GM19328 (cell line): Measurements from ENCODE around the gene KRTAP10-2.
"Not testable (repeated sequence)": the region's sequence is repeated elsewhere in the genome, so short reads cannot be mapped to it uniquely, and the experiment has no call there.

Experiments used
- ATAC-seq: cut with Tn5 transposase; IDR thresholded peaks from one replicate; pipeline ENCODE4 v1.9.1; 2021; ENCODE audit warnings: mild to moderate bottlenecking, moderate library complexity; ENCODE audit not compliant: unreplicated experiment

KRTAP10-2 gene

GRCh38 chr21:44568261-44568660 lies 17.0 kb upstream of the KRTAP10-2 start:
- no peak for ATAC-seq

- no peak for ATAC-seq
Observed at GRCh38 chr21:44567481-44568171, 16.3 kb upstream of the KRTAP10-2 start.

GRCh38 chr21:44566403-44566802 lies 15.1 kb upstream of the KRTAP10-2 start:
- no peak for ATAC-seq

GRCh38 chr21:44564886-44565598 lies 13.7 kb upstream of the KRTAP10-2 start:
- ATAC-seq, result no peak

GRCh38 chr21:44564099-44564498 lies 12.8 kb upstream of the KRTAP10-2 start:
- no peak for ATAC-seq

GRCh38 chr21:44558695-44559094 lies 7.4 kb upstream of the KRTAP10-2 start, which contains the start of gene KRTAP10-3:
Gene KRTAP10-3 (minus strand): TSS chr21:44558795. CDS start chr21:44558715, 80 bp downstream.
- no peak for ATAC-seq

- not testable (repeated sequence) for ATAC-seq
Observed at GRCh38 chr21:44558329-44558675, 7.0 kb upstream of the KRTAP10-2 start.

GRCh38 chr21:44557491-44558328 lies 6.4 kb upstream of the KRTAP10-2 start:
- ATAC-seq, result no peak

- no peak for ATAC-seq
Observed at GRCh38 chr21:44556879-44557278, 5.6 kb upstream of the KRTAP10-2 start.

- no peak for ATAC-seq
Observed at GRCh38 chr21:44555200-44555875, 4.0 kb upstream of the KRTAP10-2 start.

GRCh38 chr21:44552681-44553080 lies 1.4 kb upstream of the KRTAP10-2 start:
- no peak for ATAC-seq

GRCh38 chr21:44552136-44552535 lies 831 bp upstream of the KRTAP10-2 start:
- ATAC-seq, result no peak

- no peak for ATAC-seq
Observed at GRCh38 chr21:44550807-44551206, 498 bp downstream of the KRTAP10-2 start.

- ATAC-seq, result not testable (repeated sequence)
Observed at GRCh38 chr21:44550285-44550684, 1.0 kb downstream of the KRTAP10-2 start.

GRCh38 chr21:44549525-44550211 lies 1.6 kb downstream of the KRTAP10-2 start:
- ATAC-seq, result no peak

- ATAC-seq, result no peak
Observed at GRCh38 chr21:44548922-44549321, 2.4 kb downstream of the KRTAP10-2 start.

- no peak for ATAC-seq
Observed at GRCh38 chr21:44548381-44548780, 2.9 kb downstream of the KRTAP10-2 start.

GRCh38 chr21:44547656-44548331 lies 3.5 kb downstream of the KRTAP10-2 start:
- no peak for ATAC-seq

- ATAC-seq, result no peak
Observed at GRCh38 chr21:44544566-44544965, 6.7 kb downstream of the KRTAP10-2 start.

GRCh38 chr21:44542716-44543115 lies 8.6 kb downstream of the KRTAP10-2 start:
- no peak for ATAC-seq
